Muscle of arm (tissue), 12 donors: ENCODE data around the gene PHC2. TPM values are rescaled to one million over a fixed set of nuclear protein-coding genes. Genes with fewer than 3 reads are reported as not detected.

Source experiments
- DNase-seq: peaks from one replicate; pipeline ENCODE4 v3.0.0-alpha.2; 2013
- polyA plus RNA-seq, 12 donors: library from polyadenylated mRNA; unstranded; fragments of 120-200 nt; gene quantifications; one replicate each; pipeline ENCODE4 v1.2.1, GENCODE V29; 2013; ENCODE audit not compliant: insufficient read length in 12 of 12

The PHC2 gene
- polyA plus RNA-seq, 12 donors: 53.4 to 74.1 (median 68.7) TPM; not detected in 1

GRCh38 chr1:33459691-33460090, 28.8 kb upstream of the PHC2 start:
- DNase-seq: no peak

- DNase-seq: no peak
These were observed 25.6 kb upstream of the PHC2 start for GRCh38 chr1:33456502-33456886.

DNA sequence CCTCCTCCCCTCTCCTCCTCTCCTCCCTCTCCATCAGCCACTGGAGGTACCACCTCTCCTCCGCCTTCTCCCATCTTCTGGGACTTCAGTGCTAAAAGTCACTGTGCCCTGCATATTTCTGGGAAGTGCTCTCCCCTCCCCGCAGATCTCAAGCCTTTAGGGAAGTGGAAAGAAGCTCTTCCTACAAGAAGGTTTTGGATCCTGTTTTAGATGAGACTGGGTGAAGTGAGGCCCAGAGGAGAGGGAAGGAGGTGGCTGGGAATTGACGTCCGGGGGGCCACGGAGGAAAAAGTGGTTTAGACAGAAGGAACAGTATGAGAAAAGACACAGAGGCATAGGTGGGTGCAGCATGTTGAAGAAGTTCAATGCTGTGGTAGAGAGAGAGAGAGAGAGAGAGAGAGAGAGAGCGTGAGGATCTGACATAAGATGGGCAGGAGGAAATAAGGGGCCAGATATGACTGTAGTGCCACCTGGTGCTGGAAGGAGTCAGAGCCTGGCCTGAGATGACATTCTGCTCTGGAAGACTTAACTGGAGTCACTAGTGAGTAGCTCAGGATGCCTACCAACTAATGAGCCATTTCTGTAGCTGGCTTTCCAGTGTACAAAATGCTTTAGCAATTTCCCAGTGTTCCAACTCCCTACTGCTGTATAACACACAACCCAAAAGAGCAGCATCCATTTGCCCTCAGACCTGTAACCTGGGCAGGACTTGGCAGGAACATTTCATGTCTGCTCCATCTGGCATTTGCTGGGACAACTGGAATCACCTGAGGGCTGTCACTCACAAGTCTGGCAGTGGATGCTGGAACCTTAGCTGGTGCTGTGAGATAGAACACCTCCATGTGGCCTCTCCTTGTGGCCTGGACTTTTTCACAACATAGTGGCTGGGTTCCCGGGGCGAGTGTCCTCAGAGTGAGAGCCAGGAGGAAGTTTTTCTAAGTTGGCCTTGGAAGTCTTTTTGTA, 24.9 kb upstream of the PHC2 start:
- DNase-seq: peak; percentile 51

DNA sequence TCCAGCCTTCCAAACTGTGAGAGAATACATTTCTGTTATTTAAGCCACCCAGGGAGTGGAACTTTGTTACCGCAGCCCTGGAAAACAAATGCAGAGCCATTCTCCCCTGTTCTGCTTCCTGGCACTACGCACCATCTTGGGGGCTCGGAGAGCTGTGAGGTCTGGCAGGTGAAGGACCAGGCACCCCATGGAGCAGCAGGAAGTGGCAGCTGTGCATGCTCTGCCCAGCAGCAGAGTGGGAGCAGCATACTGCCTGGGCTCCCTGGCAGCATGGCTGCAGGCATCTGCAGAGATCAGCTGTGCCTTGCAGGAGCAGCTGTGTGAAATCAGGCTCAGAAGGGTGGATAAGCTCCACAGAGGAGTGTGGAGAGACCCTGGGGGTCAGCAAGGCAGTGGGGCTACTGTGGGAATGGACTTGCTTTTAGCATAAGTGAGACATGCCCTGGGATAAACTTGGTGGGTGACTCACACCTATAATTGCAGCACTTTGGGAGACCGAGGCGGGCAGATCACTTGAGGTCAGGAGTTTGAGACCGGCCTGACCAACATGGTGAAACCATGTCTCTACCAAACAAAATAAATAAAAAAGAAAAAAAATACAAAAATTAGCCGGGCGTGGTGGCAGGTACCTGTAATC, 23.9 kb upstream of the PHC2 start:
- DNase-seq: no peak

GRCh38 chr1:33446590-33446989, 15.7 kb upstream of the PHC2 start:
- DNase-seq: no peak

GRCh38 chr1:33445108-33445507, 14.2 kb upstream of the PHC2 start:
- no peak for DNase-seq

GRCh38 chr1:33443705-33444180, 12.8 kb upstream of the PHC2 start:
- DNase-seq: no peak

DNA sequence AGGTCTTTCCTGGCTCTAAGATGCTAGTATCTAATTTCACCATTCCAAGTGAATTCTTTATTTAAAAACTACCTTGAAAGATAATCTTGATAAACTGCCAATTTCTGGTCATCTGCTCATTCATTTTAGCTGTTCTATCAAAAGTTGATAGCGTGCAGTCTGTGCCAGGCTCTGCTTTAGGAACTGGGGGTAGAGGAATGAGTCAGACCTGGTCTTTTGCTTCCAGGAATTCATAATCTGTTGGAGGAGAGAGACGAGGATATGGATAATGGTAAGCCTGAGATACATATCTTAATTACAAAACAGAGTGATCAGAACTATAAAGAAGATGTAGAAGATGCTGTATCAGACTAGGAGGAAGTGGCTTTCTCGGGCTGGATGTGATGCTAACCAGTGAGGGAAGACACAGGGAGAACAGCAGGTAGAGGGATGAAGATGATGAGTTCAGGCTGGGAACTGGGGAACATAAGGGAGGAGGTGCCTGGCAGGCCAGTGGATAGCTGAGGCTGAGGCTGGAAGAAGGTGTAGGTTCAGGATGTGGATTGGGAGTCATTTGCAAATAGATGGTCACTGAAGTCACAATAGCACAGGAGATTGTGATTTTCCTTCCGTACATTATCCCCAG, 12.3 kb upstream of the PHC2 start:
- DNase-seq: no peak

GRCh38 chr1:33442141-33442540, 11.2 kb upstream of the PHC2 start:
- DNase-seq: no peak

DNA sequence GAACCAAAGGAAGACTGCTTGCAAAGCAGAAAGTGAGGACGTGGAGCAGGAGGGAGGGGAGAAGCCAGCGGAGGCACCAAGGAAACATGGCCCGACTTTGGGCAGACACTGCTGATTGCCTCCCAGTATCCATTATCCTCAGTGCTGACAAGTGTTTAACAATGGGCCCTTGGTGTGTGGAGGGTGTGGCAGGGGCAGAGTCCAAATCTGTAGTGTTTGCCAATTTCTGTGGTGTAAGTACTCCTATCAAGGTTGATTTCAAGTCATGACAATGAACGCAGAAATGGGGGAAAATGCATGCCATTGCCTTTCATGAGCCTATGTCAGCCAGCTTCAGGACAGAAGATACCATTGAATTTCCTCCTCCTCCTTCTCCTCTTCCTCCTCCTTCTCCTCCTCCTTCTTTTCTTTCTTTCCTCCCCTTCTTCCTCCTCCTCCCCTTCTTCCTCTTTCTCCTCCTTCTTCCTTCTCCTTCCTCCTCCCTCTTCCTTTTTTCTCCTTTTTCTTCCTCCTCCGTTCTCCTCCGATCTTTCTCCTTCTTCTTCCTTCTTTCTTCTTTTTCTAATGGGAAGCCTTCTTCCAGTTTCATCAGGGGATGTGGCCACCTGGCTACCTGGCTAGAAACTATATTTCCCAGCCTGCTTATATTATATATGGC, 10.3 kb upstream of the PHC2 start:
- DNase-seq: no peak

DNA sequence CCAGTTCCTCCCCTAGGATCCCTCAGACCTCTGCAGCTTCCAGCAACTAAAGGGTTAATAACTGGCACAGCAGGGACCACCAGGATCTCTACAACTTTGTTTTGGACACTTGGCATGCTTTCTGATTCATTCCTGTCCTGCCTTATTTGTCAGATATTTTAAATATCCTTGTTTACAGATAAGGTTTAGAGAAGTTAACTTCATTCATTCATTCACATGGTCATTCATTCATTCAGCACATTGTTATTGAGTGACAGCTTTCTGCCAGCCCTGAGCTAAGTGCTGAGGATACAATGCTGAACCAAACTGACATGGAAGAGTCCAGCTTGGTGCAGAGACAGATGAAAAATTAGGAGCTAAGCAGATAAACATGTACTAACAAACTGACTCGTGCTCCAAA, 8.8 kb upstream of the PHC2 start:
- DNase-seq: no peak

DNA sequence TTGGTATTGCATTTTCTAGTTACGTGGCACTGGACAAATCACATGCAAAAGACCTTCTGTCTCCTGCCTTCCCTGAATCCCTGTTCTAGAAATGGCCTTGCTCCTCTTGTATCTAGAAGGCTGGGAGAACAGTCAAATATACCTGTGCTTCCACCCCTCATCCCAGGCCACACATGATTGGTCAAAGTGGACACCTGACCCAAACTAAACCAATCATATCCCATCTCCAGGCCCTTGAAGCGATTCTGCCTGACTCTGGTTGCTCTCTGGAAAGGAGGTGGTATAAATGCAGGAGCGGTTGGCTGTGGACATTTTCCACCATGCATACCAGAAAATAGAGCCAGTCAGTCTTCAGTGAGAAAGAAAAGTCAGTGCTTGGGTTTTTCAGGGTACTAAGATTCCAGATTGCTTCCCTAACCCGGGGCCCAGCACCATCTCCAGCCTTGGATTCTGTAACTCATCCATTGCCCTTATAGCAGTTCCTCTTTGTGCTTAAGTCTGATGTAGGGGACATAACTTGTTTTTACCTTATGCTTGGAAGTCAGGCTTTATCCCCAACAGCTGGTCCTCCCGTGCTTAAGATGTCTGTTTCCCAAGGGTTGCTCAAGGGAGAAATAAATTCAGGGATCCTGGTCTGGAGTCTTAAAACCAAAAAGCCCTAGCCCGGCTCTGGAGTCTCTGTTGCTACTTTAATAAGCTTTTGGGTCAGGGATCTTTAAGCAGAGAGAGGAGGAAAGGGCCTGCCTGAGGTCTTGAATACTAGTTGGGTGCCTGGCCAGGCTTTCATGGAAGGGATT, 7.7 kb upstream of the PHC2 start:
- no peak for DNase-seq

- DNase-seq: no peak
These were observed 5.8 kb upstream of the PHC2 start for GRCh38 chr1:33436557-33437285.

GRCh38 chr1:33435096-33435820, 4.4 kb upstream of the PHC2 start:
- DNase-seq: no peak

- no peak for DNase-seq
These were observed 3.5 kb upstream of the PHC2 start for GRCh38 chr1:33434363-33434750.

DNA sequence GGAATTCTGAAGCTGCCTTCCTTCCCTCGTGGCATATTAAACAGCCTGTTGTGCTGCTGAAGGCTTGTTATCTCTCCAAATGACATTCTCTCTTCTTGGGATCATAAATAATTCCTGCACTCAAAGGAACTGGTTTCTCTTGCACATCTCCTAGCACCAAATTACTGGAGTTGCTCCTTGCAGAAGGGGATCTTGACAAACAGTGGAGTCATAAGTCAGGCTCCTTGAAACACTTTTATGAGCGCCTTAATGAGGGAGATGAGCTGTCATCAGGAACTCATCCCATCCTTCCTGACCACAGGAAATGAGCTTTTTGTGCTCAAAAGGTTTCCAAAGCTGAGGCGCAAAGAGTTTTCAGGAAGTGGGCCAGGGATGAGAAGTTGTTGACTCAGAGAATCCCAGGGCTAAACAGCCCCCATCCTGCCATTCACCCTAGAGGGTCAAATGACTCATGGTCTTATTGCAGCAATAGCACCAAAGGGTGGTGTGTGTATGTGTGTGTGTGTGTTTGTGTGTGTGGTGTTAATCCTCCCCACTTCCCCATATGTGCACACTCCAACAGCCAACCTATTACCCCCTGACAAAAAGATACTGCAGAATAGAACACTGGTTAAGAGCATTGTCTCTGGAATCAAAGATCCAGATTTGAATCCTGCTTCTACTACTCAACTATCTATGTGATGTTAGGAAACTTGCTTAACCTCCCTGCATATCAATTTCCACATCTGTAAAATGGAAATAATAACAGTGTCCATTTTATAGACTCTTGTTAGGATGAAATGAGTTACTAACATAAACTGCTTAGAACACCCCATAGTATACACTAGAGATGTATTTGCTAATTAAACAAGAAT, 2.8 kb upstream of the PHC2 start:
- DNase-seq: no peak

- no peak for DNase-seq
These were observed 821 bp downstream of the PHC2 start for GRCh38 chr1:33429856-33430691.

DNA sequence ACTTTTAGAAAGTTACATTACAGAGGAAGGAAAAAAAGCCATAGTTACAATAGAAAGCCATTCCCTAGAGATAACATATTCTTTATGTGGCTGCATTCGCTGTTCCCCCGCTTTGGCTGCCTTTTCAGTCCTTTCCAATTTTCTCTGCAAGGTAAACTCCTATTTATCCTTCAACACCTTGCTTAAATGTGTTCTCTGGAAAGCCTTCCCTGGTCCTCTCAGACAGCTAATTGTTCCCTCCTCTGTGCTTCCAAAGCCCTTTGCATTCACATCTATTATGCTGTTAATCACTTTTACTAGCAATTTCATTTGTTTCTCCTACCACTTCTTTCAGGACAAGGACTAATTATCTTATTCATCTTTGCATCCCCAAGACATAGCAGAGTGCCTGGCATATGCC, 1.6 kb downstream of the PHC2 start:
- no peak for DNase-seq
